ENCODE data around the gene DNAH14. TPM values are rescaled to one million over a fixed set of nuclear protein-coding genes. Genes with fewer than 3 reads are reported as not detected.

DNAH14 gene
- total and polyA plus RNA-seq, 2 of the 13 experiments (the other 11 are each of a cell fraction or from before 2014, with no cell fraction given): 4.5 to 27.5 TPM

- TF ChIP-seq, protein P1, sequence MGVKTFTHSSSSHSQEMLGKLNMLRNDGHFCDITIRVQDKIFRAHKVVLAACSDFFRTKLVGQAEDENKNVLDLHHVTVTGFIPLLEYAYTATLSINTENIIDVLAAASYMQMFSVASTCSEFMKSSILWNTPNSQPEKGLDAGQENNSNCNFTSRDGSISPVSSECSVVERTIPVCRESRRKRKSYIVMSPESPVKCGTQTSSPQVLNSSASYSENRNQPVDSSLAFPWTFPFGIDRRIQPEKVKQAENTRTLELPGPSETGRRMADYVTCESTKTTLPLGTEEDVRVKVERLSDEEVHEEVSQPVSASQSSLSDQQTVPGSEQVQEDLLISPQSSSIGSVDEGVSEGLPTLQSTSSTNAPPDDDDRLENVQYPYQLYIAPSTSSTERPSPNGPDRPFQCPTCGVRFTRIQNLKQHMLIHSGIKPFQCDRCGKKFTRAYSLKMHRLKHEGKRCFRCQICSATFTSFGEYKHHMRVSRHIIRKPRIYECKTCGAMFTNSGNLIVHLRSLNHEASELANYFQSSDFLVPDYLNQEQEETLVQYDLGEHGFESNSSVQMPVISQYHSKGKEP (CRISPR knock-in tag; IDR thresholded peaks at IDR 0.05): no peak
- peak; percentile 67 for TF ChIP-seq GZF1 (CRISPR knock-in tag; IDR thresholded peaks at IDR 0.05)
- no peak for TF ChIP-seq TBX3 (IDR thresholded peaks at IDR 0.05; ENCODE audit: borderline replicate concordance)
- no peak for TF ChIP-seq MAFG (CRISPR knock-in tag; IDR thresholded peaks at IDR 0.05)
- TF ChIP-seq NFYC (CRISPR knock-in tag; IDR thresholded peaks at IDR 0.05): no peak
- no peak for TF ChIP-seq CBFB (CRISPR knock-in tag; IDR thresholded peaks at IDR 0.05)
- TF ChIP-seq ZNF605 (CRISPR knock-in tag; IDR thresholded peaks at IDR 0.05): peak; percentile 59; the same call in 1 of the 2 replicates
- TF ChIP-seq SNAPC2 (CRISPR knock-in tag; IDR thresholded peaks at IDR 0.05): peak; percentile 34; the same call in 1 of the 2 replicates
- TF ChIP-seq SAP130 (CRISPR knock-in tag; IDR thresholded peaks at IDR 0.05; ENCODE audit: low read depth): peak; percentile 52; the same call in 1 of the 2 replicates
- TF ChIP-seq ASH2L (IDR thresholded peaks at IDR 0.05; ENCODE audit: insufficient read length, low read depth, low read length): peak; percentile 84
- TF ChIP-seq EEA1 (CRISPR knock-in tag; IDR thresholded peaks at IDR 0.05; ENCODE audit: borderline replicate concordance): 0 out of 2 replicates have a peak, but pooled peaks have one; percentile 10
- no peak for TF ChIP-seq NR2F1 (CRISPR knock-in tag; IDR thresholded peaks at IDR 0.05)
- TF ChIP-seq, protein P2, sequence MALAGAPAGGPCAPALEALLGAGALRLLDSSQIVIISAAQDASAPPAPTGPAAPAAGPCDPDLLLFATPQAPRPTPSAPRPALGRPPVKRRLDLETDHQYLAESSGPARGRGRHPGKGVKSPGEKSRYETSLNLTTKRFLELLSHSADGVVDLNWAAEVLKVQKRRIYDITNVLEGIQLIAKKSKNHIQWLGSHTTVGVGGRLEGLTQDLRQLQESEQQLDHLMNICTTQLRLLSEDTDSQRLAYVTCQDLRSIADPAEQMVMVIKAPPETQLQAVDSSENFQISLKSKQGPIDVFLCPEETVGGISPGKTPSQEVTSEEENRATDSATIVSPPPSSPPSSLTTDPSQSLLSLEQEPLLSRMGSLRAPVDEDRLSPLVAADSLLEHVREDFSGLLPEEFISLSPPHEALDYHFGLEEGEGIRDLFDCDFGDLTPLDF (CRISPR knock-in tag; IDR thresholded peaks at IDR 0.05): 0 out of 2 replicates have a peak, but pooled peaks have one; percentile 43
- no peak for TF ChIP-seq RXRB (CRISPR knock-in tag; IDR thresholded peaks at IDR 0.05; ENCODE audit: borderline replicate concordance)
- TF ChIP-seq RARG (CRISPR knock-in tag; IDR thresholded peaks at IDR 0.05; ENCODE audit: low read depth): no peak
- 0 out of 2 replicates have a peak, but pooled peaks have one; percentile 7 for TF ChIP-seq ZNF772 (CRISPR knock-in tag; IDR thresholded peaks at IDR 0.05)
- 0 out of 2 replicates have a peak, but pooled peaks have one; percentile 14 for TF ChIP-seq ZNF205 (CRISPR knock-in tag; IDR thresholded peaks at IDR 0.05)
- TF ChIP-seq, protein P3, sequence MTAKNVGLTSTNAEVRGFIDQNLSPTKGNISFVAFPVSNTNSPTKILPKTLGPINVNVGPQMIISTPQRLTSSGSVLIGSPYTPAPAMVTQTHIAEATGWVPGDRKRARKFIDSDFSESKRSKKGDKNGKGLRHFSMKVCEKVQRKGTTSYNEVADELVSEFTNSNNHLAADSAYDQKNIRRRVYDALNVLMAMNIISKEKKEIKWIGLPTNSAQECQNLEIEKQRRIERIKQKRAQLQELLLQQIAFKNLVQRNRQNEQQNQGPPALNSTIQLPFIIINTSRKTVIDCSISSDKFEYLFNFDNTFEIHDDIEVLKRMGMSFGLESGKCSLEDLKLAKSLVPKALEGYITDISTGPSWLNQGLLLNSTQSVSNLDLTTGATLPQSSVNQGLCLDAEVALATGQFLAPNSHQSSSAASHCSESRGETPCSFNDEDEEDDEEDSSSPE (CRISPR knock-in tag; IDR thresholded peaks at IDR 0.05): no peak
- peak; percentile 51; the same call in 1 of the 2 replicates for TF ChIP-seq DR1 (CRISPR knock-in tag; IDR thresholded peaks at IDR 0.05)
- TF ChIP-seq SYNCRIP (IDR thresholded peaks at IDR 0.05; ENCODE audit: insufficient read depth, low read depth, low read length): no peak
- no peak for TF ChIP-seq FOXA3 (CRISPR knock-in tag; IDR thresholded peaks at IDR 0.05)
- TF ChIP-seq, protein P4, sequence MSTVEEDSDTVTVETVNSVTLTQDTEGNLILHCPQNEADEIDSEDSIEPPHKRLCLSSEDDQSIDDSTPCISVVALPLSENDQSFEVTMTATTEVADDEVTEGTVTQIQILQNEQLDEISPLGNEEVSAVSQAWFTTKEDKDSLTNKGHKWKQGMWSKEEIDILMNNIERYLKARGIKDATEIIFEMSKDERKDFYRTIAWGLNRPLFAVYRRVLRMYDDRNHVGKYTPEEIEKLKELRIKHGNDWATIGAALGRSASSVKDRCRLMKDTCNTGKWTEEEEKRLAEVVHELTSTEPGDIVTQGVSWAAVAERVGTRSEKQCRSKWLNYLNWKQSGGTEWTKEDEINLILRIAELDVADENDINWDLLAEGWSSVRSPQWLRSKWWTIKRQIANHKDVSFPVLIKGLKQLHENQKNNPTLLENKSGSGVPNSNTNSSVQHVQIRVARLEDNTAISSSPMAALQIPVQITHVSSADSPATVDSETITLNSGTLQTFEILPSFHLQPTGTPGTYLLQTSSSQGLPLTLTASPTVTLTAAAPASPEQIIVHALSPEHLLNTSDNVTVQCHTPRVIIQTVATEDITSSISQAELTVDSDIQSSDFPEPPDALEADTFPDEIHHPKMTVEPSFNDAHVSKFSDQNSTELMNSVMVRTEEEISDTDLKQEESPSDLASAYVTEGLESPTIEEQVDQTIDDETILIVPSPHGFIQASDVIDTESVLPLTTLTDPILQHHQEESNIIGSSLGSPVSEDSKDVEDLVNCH (CRISPR knock-in tag; IDR thresholded peaks at IDR 0.05): no peak
- TF ChIP-seq RORA (CRISPR knock-in tag; IDR thresholded peaks at IDR 0.05): no peak
These were observed 498.0 kb downstream of the DNAH14 start, which contains the start of gene LBR (continued) for GRCh38 chr1:225427235-225428067.
